Measurements from ENCODE around the gene TTC27.
"Not testable (repeated sequence)": the region's sequence is repeated elsewhere in the genome, so short reads cannot be mapped to it uniquely, and the experiment has no call there.

TTC27 gene

GRCh38 chr2:32714521-32714920 lies 86.7 kb downstream of the TTC27 start:
- Mint-ChIP-seq H3K27ac (ENCODE audit: low read depth) (no peak overlapping the region), H3K36me3 (ENCODE audit: insufficient read depth) (peaks cover 17% of the 10 kb centered on the region)

GRCh38 chr2:32715391-32715841 lies 87.6 kb downstream of the TTC27 start:
- DNase-seq (ENCODE audit: low spot score in 2 of 2): no peak
- H3K4me3 Mint-ChIP-seq: no peak overlapping the region
- H3K36me3 Mint-ChIP-seq (ENCODE audit: insufficient read depth): peaks cover 17% of the 10 kb centered on the region
- H3K27ac Mint-ChIP-seq (ENCODE audit: low read depth): no peak overlapping the region
- H3K9me3 Mint-ChIP-seq: no peaks in the 10 kb centered on the region
- H3K4me1 Mint-ChIP-seq: peaks cover 13% of the 10 kb centered on the region
- H3K27me3 Mint-ChIP-seq: no peaks in the 10 kb centered on the region
- no peak for ATAC-seq (replicated peaks; ENCODE audit: extremely low read depth, poor library complexity, severe bottlenecking)

More at GRCh38 chr2:32714521-32714920, 86.7 kb downstream of the TTC27 start:
- DNase-seq (ENCODE audit: low spot score in 2 of 2) (no peak), ATAC-seq (replicated peaks; ENCODE audit: extremely low read depth, poor library complexity, severe bottlenecking) (no peak)
- Mint-ChIP-seq H3K27me3 (no peaks in the 10 kb centered on the region), H3K4me1 (peaks cover 13% of the 10 kb centered on the region), H3K9me3 (no peaks in the 10 kb centered on the region), H3K4me3 (no peak overlapping the region)

DNA sequence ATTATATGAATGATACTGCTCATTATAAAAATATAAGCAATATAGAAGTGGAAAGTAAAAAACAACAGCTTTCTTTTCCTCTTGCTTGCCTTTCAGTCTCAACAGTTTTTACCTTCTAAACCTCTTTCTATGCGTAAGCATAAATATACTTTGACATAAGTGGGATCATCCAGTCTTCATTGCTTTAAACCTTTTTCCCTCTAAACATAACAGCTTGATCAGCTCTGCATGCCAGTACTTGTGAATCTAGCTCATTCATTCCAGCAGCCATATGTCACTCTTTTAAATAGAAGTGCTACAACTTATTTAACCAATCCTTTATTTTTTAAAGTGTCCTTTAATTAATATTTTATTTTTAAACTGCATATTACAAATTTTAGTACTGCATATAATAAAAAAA lies 88.1 kb downstream of the TTC27 start:
- H3K27me3 Mint-ChIP-seq: no peaks in the 10 kb centered on the region
- ATAC-seq (replicated peaks; ENCODE audit: extremely low read depth, poor library complexity, severe bottlenecking): no peak
- peaks cover 17% of the 10 kb centered on the region for H3K36me3 Mint-ChIP-seq (ENCODE audit: insufficient read depth)
- H3K9me3 Mint-ChIP-seq: no peaks in the 10 kb centered on the region
- H3K4me3 Mint-ChIP-seq: no peak overlapping the region
- H3K27ac Mint-ChIP-seq (ENCODE audit: low read depth): no peak overlapping the region
- no peak for DNase-seq (ENCODE audit: low spot score in 2 of 2)
- peaks cover 13% of the 10 kb centered on the region for H3K4me1 Mint-ChIP-seq

DNA sequence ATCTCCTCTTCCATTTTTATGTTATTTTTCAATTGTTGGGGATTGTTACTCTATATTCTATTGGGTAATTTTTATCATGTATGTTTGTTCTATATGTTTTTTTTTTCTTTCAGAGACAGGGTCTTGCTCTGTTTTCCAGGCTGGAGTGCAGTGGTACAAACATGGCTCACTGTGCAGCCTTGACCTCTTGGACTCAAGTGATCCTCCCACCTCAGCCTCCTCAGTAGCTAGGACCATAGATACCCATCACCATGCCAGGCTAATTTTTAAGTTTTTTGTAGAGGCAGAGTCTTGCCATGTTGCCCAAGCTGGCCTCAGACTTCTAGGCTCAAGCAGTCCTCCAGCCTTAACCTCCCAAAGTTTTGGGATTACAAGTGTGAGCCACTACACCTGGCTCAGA lies 88.7 kb downstream of the TTC27 start:
- ATAC-seq (replicated peaks; ENCODE audit: extremely low read depth, poor library complexity, severe bottlenecking) (no peak), DNase-seq (ENCODE audit: low spot score in 2 of 2) (no peak)
- Mint-ChIP-seq H3K4me3 (no peak overlapping the region), H3K4me1 (peaks cover 13% of the 10 kb centered on the region), H3K27me3 (no peaks in the 10 kb centered on the region), H3K9me3 (no peaks in the 10 kb centered on the region), H3K27ac (ENCODE audit: low read depth) (no peak overlapping the region), H3K36me3 (ENCODE audit: insufficient read depth) (peaks cover 17% of the 10 kb centered on the region)

DNA sequence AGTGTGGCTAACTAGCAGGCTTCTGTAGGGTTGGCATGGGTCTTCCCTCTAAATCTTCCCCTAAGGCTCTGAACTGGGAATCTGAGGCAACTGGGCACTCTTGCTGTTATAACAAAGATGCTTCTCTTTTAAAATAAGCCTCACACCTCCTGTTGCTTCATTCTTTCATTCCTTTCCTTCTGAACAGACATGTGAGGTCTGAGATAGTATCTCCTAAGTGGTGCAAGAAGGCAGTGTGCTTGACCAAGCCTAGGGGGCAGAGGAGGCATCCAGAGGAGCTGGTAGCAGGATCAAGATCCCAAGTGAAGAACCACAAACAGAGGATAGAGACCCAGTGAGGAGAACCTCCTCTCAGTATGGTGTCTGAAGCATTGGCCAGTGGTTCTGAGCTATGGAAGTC lies 90.9 kb downstream of the TTC27 start:
- Mint-ChIP-seq H3K4me1 (peaks cover 18% of the 10 kb centered on the region), H3K4me3 (no peak overlapping the region), H3K27me3 (no peaks in the 10 kb centered on the region), H3K9me3 (no peaks in the 10 kb centered on the region), H3K36me3 (ENCODE audit: insufficient read depth) (peaks cover 7% of the 10 kb centered on the region), H3K27ac (ENCODE audit: low read depth) (no peak overlapping the region)
- no peak for DNase-seq (ENCODE audit: low spot score in 2 of 2)
- ATAC-seq (replicated peaks; ENCODE audit: extremely low read depth, poor library complexity, severe bottlenecking): no peak

- no peak for DNase-seq (ENCODE audit: low spot score in 2 of 2)
- H3K27me3 Mint-ChIP-seq: no peaks in the 10 kb centered on the region
- no peaks in the 10 kb centered on the region for H3K9me3 Mint-ChIP-seq
- H3K27ac Mint-ChIP-seq (ENCODE audit: low read depth): no peak overlapping the region
- no peak overlapping the region for H3K4me3 Mint-ChIP-seq
- H3K36me3 Mint-ChIP-seq (ENCODE audit: insufficient read depth): peaks cover 5% of the 10 kb centered on the region
- H3K4me1 Mint-ChIP-seq: peaks cover 19% of the 10 kb centered on the region
- no peak for ATAC-seq (replicated peaks; ENCODE audit: extremely low read depth, poor library complexity, severe bottlenecking)
Observed at GRCh38 chr2:32719430-32719829, 91.6 kb downstream of the TTC27 start.

DNA sequence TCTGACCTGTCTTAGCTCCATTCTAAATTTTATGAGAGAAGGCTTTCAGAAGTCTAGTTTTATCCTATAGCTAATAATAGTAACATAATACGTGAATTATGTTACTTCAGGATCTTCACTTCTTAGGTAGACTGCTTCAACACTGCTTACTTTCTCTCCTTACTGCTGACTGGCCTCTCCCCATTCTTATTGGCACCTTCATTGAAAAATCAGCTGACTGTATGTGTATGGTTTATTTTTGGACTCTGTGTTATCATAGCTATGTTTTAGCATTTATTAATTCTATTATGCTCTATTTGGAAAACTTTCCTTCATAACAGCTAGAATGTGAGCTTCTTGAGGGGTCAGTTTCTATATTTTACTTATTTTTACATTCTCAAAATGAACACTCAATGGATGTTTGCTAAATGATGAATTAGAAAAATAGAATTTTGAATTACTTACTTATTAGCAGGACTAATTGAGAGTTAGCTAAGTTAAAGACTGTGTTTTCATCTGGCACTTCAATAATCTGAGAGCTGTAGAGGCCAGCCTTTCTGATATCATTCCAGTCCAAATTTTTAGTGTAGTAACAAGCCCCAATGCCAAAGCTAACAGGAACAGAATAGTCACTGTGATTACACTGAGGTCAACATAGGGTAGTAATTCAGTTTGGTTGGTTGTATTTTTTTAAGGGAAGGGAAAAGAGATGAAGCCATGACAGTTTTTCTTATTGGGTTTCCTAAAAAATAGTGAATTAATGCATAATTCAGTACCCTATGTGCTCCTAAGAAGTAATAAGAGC lies 92.3 kb downstream of the TTC27 start:
- peaks cover 4% of the 10 kb centered on the region for H3K36me3 Mint-ChIP-seq (ENCODE audit: insufficient read depth)
- ATAC-seq (replicated peaks; ENCODE audit: extremely low read depth, poor library complexity, severe bottlenecking) (no peak), DNase-seq (ENCODE audit: low spot score in 2 of 2) (no peak)
- H3K27me3 Mint-ChIP-seq: no peaks in the 10 kb centered on the region
- H3K27ac Mint-ChIP-seq (ENCODE audit: low read depth): no peak overlapping the region
- no peaks in the 10 kb centered on the region for H3K9me3 Mint-ChIP-seq
- peaks cover 12% of the 10 kb centered on the region for H3K4me1 Mint-ChIP-seq
- H3K4me3 Mint-ChIP-seq: no peak overlapping the region

DNA sequence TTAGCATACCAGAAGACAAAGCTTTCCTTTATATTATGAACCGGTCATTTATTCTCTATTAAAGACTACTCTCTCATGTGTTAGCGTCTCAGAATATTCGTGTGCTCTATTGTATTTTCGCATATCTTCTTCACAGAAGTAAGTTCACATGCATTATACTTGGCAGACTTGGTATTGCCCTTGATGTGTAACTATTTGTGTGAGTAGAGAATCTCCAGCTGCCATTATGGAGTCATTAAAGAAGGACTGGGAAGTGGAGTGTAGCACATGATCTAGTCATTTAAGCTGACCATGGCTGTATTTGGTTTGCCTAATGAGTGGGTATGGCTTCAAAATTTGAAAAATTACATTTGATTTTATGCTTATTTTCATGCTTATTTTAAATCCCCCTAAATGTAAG lies 92.9 kb downstream of the TTC27 start:
- Mint-ChIP-seq H3K4me3 (no peak overlapping the region), H3K27ac (ENCODE audit: low read depth) (no peak overlapping the region), H3K36me3 (ENCODE audit: insufficient read depth) (peaks cover 4% of the 10 kb centered on the region), H3K4me1 (peaks cover 7% of the 10 kb centered on the region), H3K27me3 (no peaks in the 10 kb centered on the region), H3K9me3 (no peaks in the 10 kb centered on the region)
- no peak for DNase-seq (ENCODE audit: low spot score in 2 of 2)
- ATAC-seq (replicated peaks; ENCODE audit: extremely low read depth, poor library complexity, severe bottlenecking): no peak

GRCh38 chr2:32721376-32721775 lies 93.5 kb downstream of the TTC27 start:
- DNase-seq (ENCODE audit: low spot score in 2 of 2): no peak
- no peak overlapping the region for H3K4me3 Mint-ChIP-seq
- H3K4me1 Mint-ChIP-seq: peaks cover 7% of the 10 kb centered on the region
- H3K27ac Mint-ChIP-seq (ENCODE audit: low read depth): no peak overlapping the region
- H3K36me3 Mint-ChIP-seq (ENCODE audit: insufficient read depth): peaks cover 4% of the 10 kb centered on the region
- no peaks in the 10 kb centered on the region for H3K27me3 Mint-ChIP-seq
- no peak for ATAC-seq (replicated peaks; ENCODE audit: extremely low read depth, poor library complexity, severe bottlenecking)
- no peaks in the 10 kb centered on the region for H3K9me3 Mint-ChIP-seq

DNA sequence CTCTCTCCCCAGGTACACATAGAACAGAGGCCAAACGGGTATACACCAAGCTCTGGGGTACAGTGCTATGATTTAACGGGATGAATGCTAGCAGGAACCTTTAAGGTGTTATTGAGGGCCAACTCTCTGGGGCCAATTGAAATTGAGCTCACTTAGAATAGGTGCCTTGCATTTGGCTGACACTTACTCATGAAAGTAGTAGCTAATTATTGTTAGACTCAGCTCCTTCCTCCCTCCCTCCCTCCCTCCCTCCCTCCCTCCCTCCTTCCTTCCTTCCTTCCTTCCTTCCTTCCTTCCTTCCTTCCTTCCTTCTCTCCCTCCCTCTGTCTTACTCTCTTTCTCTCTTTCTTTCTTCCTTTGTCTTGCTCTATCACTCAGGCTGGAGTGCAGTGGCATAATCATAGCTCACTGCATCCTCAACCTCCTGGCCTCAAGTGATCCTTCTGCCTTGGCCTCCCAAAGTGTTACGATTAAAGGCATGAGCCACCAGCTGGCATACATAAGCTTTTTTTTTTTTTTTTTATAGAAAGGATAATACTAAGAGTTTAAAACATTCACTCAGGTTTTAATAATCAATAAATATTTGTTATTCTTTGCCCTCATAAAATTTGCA lies 95.7 kb downstream of the TTC27 start:
- H3K27ac Mint-ChIP-seq (ENCODE audit: low read depth): no peak overlapping the region

GRCh38 chr2:32726678-32727077 lies 98.8 kb downstream of the TTC27 start:
- H3K4me1 Mint-ChIP-seq; H3K27me3 Mint-ChIP-seq; H3K4me3 Mint-ChIP-seq; DNase-seq (ENCODE audit: low spot score in 2 of 2); ATAC-seq (replicated peaks; ENCODE audit: extremely low read depth, poor library complexity, severe bottlenecking); H3K27ac Mint-ChIP-seq (ENCODE audit: low read depth); H3K36me3 Mint-ChIP-seq (ENCODE audit: insufficient read depth); H3K9me3 Mint-ChIP-seq: not testable (repeated sequence)

More for the DNA sequence above, 95.7 kb downstream of the TTC27 start:
- H3K4me3 Mint-ChIP-seq: no peak overlapping the region
- H3K36me3 Mint-ChIP-seq (ENCODE audit: insufficient read depth): no peaks in the 10 kb centered on the region
- no peaks in the 10 kb centered on the region for H3K27me3 Mint-ChIP-seq
- H3K4me1 Mint-ChIP-seq: peaks cover 7% of the 10 kb centered on the region
- H3K9me3 Mint-ChIP-seq: no peaks in the 10 kb centered on the region
- ATAC-seq (replicated peaks; ENCODE audit: extremely low read depth, poor library complexity, severe bottlenecking): no peak
- DNase-seq (ENCODE audit: low spot score in 2 of 2): no peak

DNA sequence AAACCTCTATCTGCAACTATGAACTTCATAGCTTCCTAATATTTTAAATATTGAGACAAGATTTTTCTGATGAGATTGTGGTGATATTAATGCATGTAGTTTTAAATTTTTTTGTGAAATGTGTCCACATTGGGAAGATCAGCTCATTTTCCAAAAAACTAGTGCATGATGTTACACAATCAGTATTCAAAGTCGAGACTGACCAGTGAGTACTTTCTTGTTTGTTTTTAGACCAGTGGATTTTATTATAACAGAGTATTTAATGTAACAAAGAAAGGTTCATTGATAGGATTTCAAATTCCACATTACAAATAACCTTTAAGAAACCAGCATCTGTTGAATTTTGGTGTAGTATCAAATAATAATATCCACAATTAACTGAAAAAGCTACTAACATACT lies 99.3 kb downstream of the TTC27 start:
- Mint-ChIP-seq H3K9me3 (no peaks in the 10 kb centered on the region), H3K36me3 (ENCODE audit: insufficient read depth) (no peaks in the 10 kb centered on the region), H3K27me3 (no peaks in the 10 kb centered on the region), H3K4me3 (no peak overlapping the region), H3K4me1 (peaks cover 7% of the 10 kb centered on the region), H3K27ac (ENCODE audit: low read depth) (no peak overlapping the region)
- ATAC-seq (replicated peaks; ENCODE audit: extremely low read depth, poor library complexity, severe bottlenecking) (no peak), DNase-seq (ENCODE audit: low spot score in 2 of 2) (no peak)

DNA sequence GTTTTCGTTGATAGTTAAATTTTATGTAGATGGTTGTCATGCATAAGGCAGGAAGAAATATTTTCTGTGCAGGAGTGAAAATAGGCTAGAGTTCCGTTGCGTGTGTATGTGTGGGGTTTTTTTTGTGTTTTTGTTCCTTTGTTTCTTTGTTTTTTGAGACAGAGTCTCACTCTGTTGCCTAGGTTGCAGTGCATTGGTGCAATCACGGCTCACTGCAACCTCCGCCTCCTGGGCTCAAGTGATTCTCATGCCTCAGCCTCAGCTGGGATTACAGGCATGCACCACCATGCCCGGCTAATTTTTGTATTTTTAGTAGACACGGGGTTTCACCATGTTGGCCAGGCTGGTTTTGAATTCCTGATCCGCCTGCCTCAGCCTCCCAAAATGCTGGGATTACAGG lies 103.1 kb downstream of the TTC27 start:
- H3K27me3 Mint-ChIP-seq; H3K4me1 Mint-ChIP-seq; H3K36me3 Mint-ChIP-seq (ENCODE audit: insufficient read depth); H3K9me3 Mint-ChIP-seq; ATAC-seq (replicated peaks; ENCODE audit: extremely low read depth, poor library complexity, severe bottlenecking); H3K27ac Mint-ChIP-seq (ENCODE audit: low read depth); H3K4me3 Mint-ChIP-seq; DNase-seq (ENCODE audit: low spot score in 2 of 2): not testable (repeated sequence)

Data from central memory CD8-positive, alpha-beta T cell (primary cell).